GM18505 (cell line): ENCODE results near the gene CEL.
"Not testable (repeated sequence)": the region's sequence is repeated elsewhere in the genome, so short reads cannot be mapped to it uniquely, and the experiment has no call there.

Experiments used
- ATAC-seq: cut with Tn5 transposase; IDR thresholded peaks from one replicate; pipeline ENCODE4 v1.9.1; 2021; ENCODE audit not compliant: unreplicated experiment
- POLR2A ChIP-seq: IDR thresholded peaks from 4 replicates; pipeline ENCODE4 v1.6.1; 2011; ENCODE audit warnings: borderline replicate concordance; ENCODE audit not compliant: insufficient read depth, insufficient read length; ENCODE audit errors: extremely low read depth

CEL gene

GRCh38 chr9:133061764-133062145, at the start of gene CEL:
Gene CEL, plus strand, starts transcription at chr9:133061981. Its CDS starts 22 bp downstream, at chr9:133062003.
- ATAC-seq = not testable (repeated sequence)

DNA sequence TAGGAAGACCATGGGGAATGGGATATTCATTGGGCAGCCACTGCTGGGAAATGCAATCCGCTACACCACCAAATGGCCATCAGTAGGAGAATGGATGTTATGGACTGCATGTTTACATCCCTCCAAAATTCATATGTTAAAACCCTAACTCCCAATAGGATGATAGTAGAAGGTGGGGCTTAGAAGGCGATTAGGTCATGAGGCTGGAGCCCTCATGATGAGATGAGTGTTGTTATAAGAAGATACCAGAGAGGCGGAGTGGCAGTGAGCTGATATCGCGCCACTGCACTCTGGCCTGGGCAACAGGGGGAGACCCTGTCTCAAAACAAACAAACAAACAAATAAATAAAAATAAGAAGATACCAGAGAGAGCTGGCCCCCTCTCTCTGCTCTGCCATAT, 47.1 kb upstream of the CEL start:
- no peak for TF ChIP-seq POLR2A
- ATAC-seq = no peak

DNA sequence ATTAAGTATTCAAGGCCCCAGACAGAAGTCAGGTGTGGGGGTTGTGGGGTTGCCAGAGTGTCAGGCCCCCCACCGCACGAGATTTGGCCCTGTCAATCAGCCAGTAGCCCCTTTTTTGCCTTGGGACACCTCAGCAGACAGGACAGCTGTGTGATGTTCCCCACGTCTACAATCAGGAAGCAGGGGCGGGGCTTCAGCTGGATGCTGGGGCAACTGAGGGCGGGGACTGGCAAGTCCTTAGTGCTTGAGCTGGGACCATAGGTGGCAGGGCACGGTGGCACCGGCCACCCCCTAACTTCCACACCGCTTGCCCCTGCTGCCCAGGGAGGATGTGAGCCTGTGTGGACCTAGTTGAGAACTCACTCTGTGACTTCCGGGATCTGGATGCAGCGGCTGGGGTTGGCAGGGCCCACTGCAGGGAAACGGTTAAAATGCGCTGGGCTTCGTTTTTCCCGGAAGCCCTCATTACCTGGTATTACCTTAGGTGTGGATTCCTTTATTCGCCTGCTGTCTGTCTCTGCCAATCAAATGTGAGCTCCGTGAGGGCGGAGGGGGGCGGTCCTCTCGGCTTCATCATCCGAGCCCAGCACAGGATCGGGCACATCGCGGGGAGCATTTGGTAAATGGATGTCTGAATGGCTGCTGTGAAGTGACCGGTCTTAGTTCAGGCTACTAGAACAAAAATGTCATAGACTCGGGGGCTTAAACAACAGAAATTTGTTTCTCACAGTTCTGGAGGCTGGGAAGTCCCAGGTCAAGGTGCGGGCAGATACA, 38.5 kb upstream of the CEL start:
- ATAC-seq = no peak
- no peak for TF ChIP-seq POLR2A

DNA sequence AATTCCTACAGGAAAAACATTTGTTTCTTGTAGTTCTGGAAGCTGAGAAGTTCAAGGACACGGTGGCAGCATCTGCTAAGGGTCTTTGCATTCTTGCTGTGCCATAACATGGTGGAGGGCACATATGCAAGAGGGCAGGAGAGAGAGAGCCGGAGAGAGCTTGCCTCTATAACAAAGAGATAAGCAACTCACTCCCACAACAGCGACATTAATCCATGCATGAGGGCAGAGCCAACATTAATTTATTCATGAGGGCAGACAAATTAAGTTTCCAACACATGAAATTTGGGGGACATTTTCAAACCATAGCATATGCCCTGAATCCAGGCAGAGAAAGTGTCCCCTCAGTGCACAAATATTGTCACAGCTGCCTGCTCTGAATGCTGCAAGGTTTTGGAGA, 35.4 kb upstream of the CEL start:
- no peak for TF ChIP-seq POLR2A
- no peak for ATAC-seq

GRCh38 chr9:133027134-133027533, 34.6 kb upstream of the CEL start:
- no peak for TF ChIP-seq POLR2A

DNA sequence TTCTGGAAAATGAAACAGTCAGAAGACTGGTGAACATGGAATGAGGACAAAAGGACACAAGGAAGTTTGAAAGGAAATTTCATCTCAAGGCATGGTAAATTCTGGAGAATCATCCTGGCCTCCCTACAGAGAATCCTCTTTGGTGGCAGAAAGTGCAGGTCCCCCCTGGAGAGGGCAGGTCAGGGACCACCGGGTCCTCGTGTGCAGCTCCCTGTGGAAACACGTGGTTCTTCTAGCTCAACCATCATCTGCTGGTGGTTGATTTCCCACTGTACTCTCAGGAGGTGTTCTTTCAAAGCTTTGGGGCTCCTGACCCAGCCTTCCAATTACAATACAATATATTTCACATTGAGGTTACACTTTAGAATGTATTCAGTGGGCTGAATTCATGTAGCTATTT, 33.6 kb upstream of the CEL start:
- no peak for ATAC-seq
- TF ChIP-seq POLR2A = no peak

More at GRCh38 chr9:133027134-133027533, 34.6 kb upstream of the CEL start:
- no peak for ATAC-seq

GRCh38 chr9:133029994-133030316, 31.8 kb upstream of the CEL start:
- TF ChIP-seq POLR2A = no peak

DNA sequence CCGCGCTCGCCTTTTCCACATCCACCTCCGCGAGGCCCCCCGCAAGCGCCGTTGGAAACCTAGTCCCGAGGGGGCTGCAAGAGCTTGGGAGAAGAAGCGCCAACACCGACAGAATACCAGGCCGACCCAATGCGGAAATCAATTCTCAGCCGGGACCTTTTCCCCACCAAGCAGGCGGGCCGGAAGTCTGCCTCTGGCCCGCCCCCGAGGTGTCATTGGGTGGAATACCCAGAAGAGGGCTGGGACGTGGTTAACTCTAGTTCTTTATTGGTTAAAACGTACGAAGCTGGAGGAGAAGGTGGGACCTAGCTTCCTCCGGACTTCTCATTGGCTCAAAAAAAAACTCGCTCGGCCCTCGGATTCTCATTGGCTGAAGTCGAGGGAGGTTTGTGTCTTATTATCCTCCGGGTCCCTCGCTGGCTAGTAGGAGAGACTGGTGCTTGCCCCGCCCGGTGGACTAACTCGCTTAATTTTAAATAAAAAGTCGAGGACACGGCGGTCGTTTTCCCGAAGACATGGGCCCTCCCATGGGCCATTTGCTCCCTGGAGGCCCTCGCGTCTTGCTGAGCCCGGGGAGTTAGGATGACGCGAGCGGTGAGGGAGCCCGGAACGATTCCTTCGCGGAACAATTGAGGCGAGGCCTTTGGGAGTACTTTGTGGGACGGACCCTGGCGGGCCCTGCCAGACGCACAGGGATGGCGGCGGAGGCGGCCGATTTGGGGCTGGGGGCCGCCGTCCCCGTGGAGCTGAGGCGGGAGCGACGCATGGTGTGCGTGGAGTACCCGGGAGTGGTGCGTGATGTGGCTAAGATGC, 31.3 kb upstream of the CEL start, which contains the start of gene GTF3C5:
Gene GTF3C5, plus strand, starts transcription at position 681 of the 813 bp plus-strand sequence. Its CDS starts 15 bp downstream, at position 696.
- peak; percentile 93 for TF ChIP-seq POLR2A
- ATAC-seq = peak; percentile 92

More at GRCh38 chr9:133029994-133030316, 31.8 kb upstream of the CEL start:
- ATAC-seq = peak; percentile 17

DNA sequence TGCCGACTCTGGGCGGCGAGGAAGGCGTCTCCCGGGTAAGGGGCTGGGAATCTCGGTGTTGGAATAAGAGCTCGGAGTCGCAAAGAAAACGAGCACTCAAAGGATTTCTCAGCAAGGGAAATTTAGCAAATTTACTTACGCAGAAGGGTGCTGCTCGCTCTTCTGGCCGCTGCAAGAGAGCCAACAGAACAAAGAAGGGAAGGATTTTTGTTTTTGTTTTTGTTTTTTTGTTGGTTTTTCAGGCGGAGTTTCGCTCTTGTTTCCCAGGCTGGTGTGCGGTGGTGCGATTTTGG, 30.7 kb upstream of the CEL start:
- no peak for TF ChIP-seq POLR2A
- no peak for ATAC-seq

DNA sequence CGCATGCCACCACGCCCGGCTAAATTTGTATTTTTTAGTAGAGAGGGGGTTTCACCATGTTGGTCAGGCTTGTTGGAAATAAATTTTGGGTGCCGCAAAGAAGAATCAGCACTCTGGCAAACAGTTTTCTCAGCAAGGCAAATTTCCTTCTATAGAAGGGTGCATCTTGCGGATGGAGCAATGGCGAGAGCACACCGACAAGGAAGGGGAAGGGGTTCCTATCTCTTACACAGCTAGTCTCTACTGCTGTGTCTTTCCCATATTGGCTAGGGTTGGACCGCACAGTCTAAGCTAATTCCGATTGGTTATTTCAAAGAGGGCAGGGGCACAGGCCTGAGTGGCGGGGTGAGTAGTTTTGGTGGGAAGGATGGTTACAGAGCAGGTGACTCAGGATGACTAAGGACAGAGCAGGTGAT, 30.3 kb upstream of the CEL start:
- no peak for TF ChIP-seq POLR2A
- ATAC-seq = no peak

DNA sequence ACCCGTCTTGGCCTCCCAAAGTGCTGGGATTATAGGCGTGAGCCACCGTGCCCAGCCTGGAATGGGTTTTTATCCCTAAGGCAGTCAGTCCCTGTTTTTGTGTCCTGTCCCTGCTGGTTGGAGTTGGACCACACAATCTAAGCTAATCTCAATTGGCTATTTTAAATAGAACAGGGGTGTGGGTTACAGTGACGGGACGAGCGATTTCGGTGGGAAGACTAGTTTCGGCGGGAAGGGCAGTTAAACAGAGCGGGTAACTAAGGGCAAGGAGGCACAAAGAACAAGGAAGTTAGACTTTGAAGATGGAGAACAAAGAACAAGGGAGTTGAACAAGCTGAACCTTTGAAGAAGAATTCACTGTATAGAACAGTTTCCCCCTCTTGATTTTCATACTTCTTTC, 29.6 kb upstream of the CEL start:
- TF ChIP-seq POLR2A = no peak
- ATAC-seq = no peak

- no peak for ATAC-seq
- TF ChIP-seq POLR2A = no peak
Measured at GRCh38 chr9:133035669-133036068, 26.1 kb upstream of the CEL start.

DNA sequence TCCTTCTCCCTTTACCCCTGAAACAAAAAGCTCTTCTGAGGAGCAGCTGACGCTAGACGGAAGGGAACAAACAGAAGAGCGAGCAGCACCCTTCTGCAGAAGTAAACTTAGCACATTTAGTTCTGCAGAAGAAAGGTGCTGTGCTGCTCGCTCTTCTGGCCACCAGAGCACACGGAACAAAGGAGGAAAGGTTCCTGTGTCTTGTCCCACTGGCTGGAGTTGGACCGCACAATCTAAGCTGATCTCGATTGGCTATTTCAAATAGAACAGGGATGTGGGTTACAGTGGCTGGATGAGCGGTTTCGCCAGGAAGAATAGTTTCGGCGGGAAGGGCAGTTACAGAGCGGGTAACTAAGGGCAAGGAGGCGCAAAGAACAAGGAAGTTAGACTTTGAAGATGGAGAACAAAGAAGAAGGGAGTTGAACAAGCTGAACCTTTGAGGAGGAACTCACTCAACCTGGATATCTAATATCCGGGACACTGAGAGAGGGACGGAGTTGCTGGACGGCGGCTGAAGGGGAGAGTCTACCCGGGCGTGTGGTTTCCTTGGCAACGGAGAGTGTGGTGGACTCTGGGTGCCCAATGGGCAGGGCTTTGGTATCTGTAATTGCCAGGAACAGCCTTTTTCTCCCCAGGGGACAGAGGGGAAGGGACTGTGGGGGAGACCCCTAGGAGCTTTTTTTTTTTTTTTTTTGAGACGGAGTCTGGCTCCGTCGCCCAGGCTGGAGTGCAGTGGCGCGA, 23.8 kb upstream of the CEL start:
- ATAC-seq = no peak

GRCh38 chr9:133040892-133041479, 20.8 kb upstream of the CEL start:
- ATAC-seq = not testable (repeated sequence)

More for the DNA sequence above, 23.8 kb upstream of the CEL start:
- TF ChIP-seq POLR2A = no peak
